Prostate gland (tissue), 2 donors: ENCODE results near the gene TUBB4B.

Experiments
- POLR2A ChIP-seq: fragments of 450-650 bp; IDR thresholded peaks from one replicate; pipeline ENCODE4 v1.6.1; 2016; ENCODE audit warnings: antibody characterized with exemption, mild to moderate bottlenecking
- TF ChIP-seq, protein P1 (sequence below), 4 experiments: fragments of 200-600 bp in 2 of 4; fragments of 450-650 bp in 2 of 4; sonication (generic) in 2 of 4; IDR thresholded peaks; 1 replicate in 3 of 4; 2 replicates in 1 of 4; pipeline ENCODE4 v1.5.1; 2016 to 2019; ENCODE audit warnings: antibody characterized with exemption in 4 of 4, mild to moderate bottlenecking in 2 of 4, moderate library complexity in 2 of 4

DNA sequence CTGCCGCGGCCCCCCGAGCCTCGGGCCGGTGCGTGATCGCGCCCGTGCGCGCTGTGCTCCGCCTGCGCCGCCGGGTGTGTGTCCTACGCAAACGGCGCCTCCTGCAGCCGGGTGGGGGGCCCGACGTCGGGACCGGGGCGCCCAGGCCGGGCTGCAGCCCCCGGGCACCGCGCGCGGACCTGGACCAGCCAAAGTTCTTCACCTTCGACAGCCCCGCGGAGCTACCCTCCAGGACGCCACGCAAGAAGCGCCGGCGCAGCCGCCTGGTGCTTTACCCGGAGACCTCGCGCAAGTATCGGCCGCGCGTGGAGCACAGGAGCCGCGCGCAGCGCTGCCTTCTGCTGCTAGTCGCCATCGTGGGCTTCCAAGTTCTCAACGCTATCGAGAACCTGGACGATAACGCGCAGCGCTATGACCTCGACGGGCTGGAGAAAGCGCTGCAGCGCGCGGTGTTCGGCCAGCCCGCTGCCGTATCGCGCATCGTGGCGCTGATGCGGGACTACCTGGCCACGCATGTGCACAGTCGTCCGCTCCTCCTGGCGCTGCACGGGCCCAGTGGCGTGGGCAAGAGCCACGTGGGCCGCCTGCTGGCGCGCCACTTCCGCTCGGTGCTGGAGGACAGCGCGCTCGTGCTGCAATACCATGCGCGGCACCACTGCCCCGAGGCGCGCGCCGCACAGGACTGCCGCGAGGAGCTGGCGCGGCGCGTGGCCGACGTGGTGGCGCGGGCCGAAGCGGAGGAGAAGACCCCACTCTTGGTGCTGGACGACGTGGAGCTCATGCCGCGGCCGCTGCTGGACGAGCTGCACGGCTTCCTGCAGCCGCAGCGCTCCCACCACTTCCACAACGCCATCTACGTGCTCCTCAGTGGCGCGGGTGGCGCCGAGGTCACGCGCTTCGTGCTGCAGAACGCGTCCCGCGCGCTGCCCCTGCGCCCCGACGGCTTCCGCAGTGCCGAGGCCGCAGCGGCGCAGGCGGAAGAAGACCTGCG, 37.9 kb downstream of the TUBB4B start:
- TF ChIP-seq, protein P1, sequence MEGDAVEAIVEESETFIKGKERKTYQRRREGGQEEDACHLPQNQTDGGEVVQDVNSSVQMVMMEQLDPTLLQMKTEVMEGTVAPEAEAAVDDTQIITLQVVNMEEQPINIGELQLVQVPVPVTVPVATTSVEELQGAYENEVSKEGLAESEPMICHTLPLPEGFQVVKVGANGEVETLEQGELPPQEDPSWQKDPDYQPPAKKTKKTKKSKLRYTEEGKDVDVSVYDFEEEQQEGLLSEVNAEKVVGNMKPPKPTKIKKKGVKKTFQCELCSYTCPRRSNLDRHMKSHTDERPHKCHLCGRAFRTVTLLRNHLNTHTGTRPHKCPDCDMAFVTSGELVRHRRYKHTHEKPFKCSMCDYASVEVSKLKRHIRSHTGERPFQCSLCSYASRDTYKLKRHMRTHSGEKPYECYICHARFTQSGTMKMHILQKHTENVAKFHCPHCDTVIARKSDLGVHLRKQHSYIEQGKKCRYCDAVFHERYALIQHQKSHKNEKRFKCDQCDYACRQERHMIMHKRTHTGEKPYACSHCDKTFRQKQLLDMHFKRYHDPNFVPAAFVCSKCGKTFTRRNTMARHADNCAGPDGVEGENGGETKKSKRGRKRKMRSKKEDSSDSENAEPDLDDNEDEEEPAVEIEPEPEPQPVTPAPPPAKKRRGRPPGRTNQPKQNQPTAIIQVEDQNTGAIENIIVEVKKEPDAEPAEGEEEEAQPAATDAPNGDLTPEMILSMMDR (IDR thresholded peaks at IDR 0.05), result no peak
- TF ChIP-seq POLR2A, result no peak
